Ishikawa (cell line): ENCODE measurements around the gene KCND3.

ENCODE experiments used
- CEBPB ChIP-seq: IDR thresholded peaks from 2 replicates; pipeline ENCODE4 v1.6.1; 2012
- EP300 ChIP-seq: IDR thresholded peaks from 2 replicates; pipeline ENCODE4 v1.6.1; 2012; ENCODE audit warnings: borderline replicate concordance
- FOXM1 ChIP-seq: IDR thresholded peaks from 2 replicates; pipeline ENCODE4 v1.6.1; 2012; ENCODE audit warnings: low read depth, borderline replicate concordance
- NFIC ChIP-seq: IDR thresholded peaks from 2 replicates; pipeline ENCODE4 v1.6.1; 2012
- YY1 ChIP-seq: IDR thresholded peaks from 2 replicates; pipeline ENCODE4 v1.6.1; 2012; ENCODE audit warnings: low read depth
- ZBTB7A ChIP-seq: IDR thresholded peaks from 2 replicates; pipeline ENCODE4 v1.6.1; 2012; ENCODE audit warnings: low read depth

GRCh38 chr1:111735858-111736544, 253.5 kb downstream of the KCND3 start:
- TF ChIP-seq YY1 (no peak), EP300 (no peak), FOXM1 (no peak), CEBPB (no peak), ZBTB7A (no peak), NFIC (no peak)
